Measurements from ENCODE around the gene IGSF10.

IGSF10 gene

GRCh38 chr3:151425627-151426340 is 35.1 kb downstream of the IGSF10 start:
- DNase-seq (ENCODE audit: low read depth in 2 of 2), result no peak

DNA sequence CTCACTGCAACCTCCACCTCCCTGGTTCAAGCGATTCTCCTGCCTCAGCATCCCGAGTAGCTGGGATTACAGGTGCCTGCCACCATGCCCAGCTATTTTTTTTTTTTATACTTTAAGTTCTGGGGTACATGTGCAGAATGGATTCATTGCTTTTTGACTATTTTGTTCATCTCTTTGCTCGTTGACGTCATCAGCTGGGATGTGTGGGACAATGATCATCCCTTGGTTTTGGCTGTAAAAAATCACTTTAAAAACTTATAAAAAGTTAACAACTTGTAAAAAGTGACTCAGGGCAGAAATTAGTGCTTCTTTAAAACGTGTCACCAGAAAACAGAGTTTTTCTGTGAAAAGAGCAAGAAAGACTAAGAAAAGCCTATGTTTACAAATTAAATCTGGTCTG is 37.8 kb downstream of the IGSF10 start:
- DNase-seq (ENCODE audit: low read depth in 2 of 2), result no peak

- DNase-seq (ENCODE audit: low read depth in 2 of 2), result no peak
Observed at GRCh38 chr3:151421938-151422337, 38.9 kb downstream of the IGSF10 start.

GRCh38 chr3:151419806-151420205 is 41.1 kb downstream of the IGSF10 start:
- DNase-seq (ENCODE audit: low read depth in 2 of 2), result no peak

DNA sequence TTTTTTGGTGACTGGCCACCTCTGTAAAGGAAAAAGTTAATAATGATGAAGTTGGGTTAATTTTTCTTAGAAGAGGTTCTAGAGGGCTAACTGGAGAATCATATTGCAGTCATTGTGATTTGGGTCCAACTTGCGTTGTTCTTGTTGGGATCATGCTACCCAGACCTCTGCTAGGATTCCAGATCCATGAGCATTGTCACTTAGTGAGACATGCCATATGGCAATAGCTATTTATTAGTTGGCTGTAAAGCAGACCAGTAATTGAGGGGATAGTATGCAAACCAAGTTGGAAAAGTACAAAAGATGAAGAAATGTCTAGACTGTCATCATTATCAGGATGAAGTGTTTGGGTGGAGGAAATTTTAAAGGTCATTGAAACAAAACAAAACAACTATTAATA is 45.6 kb downstream of the IGSF10 start:
- DNase-seq (ENCODE audit: low read depth in 2 of 2), result no peak

DNA sequence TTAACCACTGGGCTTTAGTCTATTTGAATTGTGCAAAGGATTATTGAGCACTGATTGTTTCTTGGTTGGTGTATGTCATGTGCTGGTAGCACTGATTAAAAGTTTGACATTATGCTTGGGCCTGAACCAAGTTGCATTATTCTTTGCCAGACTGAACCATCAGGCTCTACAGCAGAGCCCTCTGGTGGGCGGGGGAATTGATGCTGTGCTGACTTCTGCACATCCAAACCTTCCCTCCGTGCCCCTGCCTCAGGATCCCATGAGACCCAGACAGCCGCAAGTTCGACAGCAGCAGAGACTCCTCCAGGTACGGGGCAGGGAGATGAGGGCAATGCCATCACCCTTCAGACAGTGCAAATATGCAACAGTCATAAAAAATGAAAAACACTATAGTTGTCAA is 47.9 kb downstream of the IGSF10 start:
- no peak for DNase-seq (ENCODE audit: low read depth in 2 of 2)
